Stimulated activated CD4-positive, alpha-beta T cell treated with anti-CD3 and anti-CD28 coated beads, Interleukin-15, amount 100 ng/mL, for 1 hour (primary cell): Measurements from ENCODE around the gene DDIT4.

Experiments
- DNase-seq, 2 donors: peaks; one replicate each; pipeline ENCODE4 v3.0.0-alpha.2; 2020; ENCODE audit warnings: low read depth in 1 of 2, low spot score in 1 of 2

DDIT4 gene

DNA sequence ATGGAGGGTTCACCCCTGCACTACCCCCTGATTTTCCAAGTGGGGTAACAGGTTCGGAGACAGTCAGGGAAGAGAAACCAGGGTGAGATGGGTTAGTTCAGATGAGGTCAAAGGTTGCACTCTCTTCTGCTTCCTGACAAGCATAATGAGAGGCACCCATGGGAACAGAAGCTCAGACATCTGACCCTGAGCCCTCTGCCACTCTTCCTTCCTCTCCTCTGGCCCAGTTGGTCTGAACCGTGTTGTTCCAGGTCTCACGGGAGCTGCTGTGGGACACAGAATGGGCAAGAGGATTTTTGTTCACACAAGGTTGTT, 42.6 kb downstream of the DDIT4 start:
- no peak for DNase-seq

DNA sequence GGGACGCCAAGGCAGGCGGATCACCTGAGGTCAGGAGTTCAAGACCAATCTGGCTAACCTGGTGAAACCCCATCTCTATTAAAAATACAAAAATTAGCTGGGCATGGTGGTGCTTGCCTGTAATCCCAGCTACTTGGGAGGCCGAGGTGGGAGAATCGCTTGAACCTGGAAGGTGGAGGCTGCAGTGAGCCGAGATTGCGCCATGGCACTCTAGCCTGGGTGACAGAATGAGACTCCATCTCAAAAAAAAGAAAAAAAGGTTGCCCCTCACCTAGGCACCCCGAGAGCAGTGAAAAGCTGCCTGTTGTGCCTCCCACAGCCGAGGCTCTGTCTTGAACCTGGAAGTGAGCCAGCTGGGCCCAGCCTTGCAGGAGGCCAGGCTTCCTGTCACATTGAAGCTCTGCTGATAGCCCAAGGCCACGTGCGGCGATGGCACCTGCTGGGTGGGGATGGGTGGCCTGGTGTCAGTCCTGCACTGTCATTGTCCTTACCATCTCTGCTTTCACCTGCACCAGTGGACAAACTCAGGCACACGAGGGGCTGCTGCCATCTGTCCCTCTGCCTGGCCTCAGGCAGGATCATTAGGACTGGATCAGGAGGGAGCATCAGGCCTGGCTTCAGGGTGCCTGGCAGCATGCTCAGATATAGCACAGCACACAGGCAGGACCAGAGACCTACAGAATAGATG, 43.2 kb downstream of the DDIT4 start:
- DNase-seq, result no peak

DNA sequence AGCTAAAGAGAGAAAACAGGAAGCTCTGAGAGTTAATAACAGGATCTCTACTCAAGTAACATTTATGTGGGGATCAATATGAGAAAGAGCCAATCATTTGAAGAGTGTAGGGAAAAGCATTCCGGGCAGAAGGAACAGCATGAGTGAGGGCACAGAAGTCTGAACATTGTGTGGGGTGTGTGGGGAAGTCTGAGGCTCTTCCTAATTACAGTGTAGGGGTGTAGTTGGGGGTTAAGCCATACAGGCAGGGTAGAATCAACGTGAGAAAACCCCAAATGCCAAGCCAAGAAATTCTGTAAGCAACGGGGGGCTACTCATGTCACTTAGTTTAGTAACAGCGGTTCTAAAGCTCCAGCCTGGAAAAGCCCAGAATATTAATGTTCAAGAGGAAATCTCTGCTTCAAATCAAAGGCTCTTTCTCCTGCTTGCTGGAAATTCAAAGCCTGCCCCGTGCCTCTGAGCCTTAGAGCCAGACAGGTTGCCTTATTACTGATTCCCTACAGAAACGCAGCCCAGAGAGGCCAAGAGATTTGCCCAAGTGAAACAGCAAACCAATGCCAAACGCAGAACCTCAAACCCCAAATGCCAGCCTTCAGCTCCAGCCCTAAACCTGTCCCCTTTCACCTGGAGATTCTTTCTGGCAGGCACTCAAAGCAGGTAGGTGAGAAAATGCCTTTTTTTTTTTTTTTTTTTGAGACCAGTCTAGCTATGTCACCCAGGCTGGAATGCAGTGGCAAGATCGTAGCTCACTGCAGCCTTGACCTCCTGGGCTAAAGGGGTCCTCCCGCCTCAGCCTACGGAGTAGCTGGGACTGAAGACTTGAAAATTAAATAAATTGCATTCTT, 44.9 kb downstream of the DDIT4 start:
- no peak for DNase-seq

DNA sequence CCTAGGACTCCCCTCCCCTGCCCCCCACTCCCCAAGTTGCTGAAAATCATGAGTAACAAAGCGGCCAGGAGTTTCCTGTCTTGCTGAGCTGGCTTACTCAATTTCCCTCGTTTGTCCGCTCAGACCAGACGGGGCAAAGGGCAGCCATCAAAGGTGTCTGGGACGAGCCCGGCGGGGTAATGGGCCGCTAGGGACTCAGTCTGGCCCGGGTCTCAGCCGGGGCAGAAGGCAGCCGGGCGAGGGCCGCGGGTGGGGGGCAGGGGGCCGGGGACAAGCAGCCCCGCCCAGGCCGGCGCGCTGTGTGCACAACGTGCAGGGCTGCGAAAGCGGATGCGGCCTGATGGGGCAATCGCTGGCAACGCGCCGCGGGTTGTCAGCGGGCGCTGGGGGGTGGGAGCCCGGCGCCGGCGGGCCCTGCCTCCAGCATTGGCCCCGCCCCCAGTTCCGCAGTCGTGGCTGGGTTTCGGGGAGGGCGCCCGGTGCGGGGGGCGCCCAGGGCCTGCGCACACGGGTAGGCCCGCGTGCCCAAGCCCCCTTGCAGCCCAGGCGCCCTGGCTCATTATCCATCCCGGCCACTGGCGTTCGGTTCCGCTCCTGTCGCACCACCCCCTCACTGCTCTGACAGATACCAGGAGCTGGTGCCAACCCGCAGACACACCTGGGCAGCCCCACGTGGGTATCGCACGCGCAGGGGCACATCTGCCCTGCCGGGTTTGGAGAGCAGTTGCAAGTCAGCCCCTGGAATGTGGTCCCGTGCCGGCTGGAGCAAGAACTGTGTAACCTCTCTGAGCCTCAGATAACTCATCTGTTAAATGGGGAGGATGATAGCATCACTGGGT, 45.9 kb downstream of the DDIT4 start:
- DNase-seq, result peak; percentile 74 to 83

DNA sequence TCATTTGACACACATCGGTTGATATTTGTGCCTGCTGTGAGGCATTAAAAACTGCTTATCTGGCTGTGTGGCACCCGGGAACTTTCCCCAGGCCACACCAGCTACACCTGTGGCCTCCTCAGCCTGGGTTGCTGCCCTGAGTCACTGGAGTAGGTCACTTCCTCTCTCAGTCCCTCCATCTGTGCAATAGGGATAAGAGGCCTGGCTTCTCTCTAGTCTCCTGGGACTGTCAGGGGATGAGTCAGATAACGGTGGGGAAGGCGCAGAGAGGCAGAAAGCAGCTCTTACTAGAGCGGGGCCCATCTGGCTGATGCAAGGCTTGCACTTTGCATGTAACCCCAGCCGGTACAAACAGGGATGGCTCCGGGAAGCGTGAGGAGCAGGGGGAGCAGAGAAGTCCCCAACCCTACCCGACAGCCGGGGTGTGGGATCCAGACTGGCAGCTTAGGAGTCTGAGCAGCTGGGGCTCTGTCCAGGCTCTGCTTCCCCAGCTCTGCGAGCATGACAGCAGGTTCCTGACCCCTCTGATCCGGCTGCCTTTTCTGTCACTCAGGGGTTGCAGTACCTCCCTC, 47.0 kb downstream of the DDIT4 start:
- DNase-seq, result peak in 1 of 2 donors; percentile 46

DNA sequence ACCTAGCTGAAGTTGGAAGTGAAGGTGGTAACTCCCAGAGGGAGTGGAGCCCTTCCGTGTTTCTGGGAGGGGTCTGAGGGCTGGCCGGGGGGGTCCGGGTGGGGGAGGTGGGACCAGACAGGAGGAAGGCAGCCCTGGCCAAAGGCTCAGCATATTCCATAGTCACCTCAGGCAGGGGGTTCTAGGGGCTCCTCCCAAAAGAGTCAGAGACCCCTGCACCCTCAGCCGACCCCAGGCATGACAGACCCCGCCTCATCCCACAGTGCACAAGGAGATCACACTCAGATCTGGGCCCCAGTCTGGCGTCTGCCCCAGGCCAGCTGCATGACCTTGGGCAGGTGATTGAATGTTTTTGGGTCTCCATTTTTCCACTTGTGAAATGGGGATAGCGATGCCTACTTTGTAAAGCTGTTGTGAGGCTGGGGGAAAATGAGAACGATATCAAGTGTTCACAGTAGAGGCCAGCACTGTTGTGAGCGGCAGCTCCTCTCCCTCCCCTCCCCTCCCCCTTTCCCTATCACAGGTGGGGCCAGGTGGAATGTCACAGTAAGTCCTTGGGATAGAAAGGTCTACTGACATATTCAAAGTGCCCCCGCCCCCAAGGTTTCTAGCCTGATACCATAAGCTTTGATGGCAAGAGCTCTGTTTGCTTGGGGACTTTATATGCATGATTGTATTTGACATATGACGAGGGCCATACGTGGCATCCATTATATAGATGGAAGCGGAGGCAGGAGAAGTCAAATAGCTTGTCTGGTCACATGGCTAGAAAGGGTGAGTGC, 47.7 kb downstream of the DDIT4 start:
- DNase-seq, result no peak

DNA sequence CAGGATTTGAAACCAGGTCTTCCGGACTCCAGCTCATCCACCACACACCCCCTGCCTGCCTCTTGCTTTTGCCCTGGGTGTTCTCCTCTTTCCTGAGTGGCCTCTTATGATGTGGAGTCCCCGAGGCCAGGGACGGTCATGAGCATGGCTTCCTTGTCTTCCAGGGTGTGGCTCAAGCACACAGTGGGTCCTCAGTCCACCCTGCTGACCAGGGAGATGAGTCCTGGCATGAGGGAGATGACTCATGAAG, 48.2 kb downstream of the DDIT4 start:
- DNase-seq, result no peak

DNA sequence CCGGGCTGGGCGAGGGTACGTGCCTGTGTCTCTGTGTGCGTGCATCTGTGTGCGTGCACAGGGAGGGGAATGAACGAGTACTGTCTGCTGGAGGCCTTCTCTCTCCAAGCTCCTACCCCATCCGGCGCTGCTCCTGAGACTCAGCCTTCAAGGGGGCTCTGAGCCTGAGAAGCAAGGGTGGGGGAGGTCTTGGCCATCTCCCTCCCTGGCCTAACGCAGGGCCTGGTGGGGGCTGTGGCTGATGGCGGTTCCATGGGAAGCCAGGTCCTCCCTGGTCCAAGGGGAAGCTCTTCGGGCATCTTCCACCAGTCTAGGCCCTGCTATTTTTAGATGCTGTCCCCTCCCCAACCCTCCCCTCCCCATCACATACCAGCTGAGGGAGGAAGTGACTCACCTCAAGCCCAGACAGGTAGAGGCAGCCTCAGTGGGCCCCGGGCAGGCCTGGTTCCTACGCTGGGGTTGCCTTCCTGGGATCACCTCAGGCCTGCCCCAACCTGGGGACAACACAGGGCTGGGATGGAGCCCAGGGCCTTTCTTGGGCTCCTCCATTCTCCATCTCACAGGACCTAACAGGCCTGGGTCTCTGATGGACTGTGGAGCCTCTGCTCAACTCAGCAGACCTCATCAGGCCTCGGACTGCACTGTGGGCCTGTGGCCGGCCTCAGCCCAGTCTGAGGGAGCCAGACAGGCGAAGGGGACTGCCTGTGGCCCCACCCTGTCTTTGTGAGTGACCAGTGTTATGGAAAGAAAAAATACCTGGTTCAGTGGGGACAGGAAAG, 48.7 kb downstream of the DDIT4 start:
- peak in 1 of 2 donors; percentile 48 for DNase-seq

DNA sequence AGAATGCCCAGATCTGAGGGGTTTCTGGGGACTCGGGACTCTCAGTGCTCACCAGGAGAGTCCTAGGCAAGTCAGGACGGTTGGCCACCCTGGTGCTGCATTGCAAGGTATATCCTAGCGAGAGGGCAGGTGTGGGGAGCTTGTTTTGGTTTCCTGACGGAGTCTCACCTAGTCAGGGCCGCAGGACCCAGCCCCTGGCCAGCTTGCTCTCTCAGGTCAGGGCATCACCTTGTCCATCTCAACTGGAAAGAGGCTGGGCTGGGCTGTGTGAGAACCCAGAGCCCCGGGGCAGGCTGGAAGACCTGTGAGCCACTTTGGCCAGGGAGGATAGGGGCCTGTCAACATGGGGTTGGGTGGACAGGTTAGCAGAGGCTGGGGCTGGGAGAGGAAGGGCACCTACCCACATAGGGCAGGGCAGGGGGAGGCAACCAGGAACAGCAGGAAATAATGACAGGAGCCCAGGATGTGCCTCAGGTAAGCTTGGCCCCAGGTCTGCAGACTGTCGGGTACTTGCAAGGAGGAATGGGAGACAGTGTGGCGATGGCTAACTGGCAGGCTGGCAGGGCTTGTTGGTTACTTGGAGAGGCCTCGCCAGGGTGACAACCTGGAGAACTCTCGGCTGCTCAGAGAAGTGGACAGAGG, 49.5 kb downstream of the DDIT4 start:
- no peak for DNase-seq

DNA sequence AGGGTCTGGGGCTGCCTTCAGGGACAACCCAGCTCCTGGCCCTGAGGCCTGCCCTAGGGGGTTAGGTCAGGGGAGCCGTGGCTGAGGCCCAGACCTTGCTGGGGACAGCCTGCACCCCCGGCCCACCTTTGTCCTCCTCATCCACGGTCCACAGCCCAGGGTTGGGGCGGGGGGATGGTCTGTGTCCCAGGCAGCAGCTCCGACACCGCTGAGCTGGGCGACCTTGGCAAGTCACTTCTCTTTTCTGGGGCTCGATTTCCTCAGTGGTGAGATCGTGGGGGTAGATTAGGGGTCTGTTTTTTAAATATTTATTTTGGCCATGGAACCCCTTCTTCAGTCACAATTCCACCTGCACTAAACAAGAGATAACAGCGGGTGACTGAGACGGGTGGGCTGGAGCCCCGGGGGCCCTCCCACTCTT, 50.1 kb downstream of the DDIT4 start:
- DNase-seq, result no peak
